ENCODE results near the gene PCDHA7.

PCDHA7 gene

GRCh38 chr5:140855772-140856674 lies 22.0 kb downstream of the PCDHA7 start, which contains the start of gene PCDHA10:
PCDHA10 (plus strand) TSS chr5:140855897; CDS start chr5:140856049, 152 bp downstream.
- TF ChIP-seq CTCF (IDR thresholded peaks at IDR 0.05) = peak; percentile 37

- no peak for TF ChIP-seq CTCF (IDR thresholded peaks at IDR 0.05)
Measured at GRCh38 chr5:140857177-140857986, 23.3 kb downstream of the PCDHA7 start.

- TF ChIP-seq CTCF (IDR thresholded peaks at IDR 0.05) = no peak
Measured at GRCh38 chr5:140857987-140858240, 23.8 kb downstream of the PCDHA7 start.

- TF ChIP-seq CTCF (IDR thresholded peaks at IDR 0.05) = no peak
Measured at GRCh38 chr5:140862441-140863295, 28.6 kb downstream of the PCDHA7 start.

- TF ChIP-seq CTCF (IDR thresholded peaks at IDR 0.05) = peak; percentile 56
Measured at GRCh38 chr5:140868721-140869554, 34.9 kb downstream of the PCDHA7 start, which contains the start of gene PCDHA11. PCDHA11 (plus strand) TSS chr5:140868957; CDS start chr5:140869104, 147 bp downstream.

GRCh38 chr5:140869555-140869886 lies 35.5 kb downstream of the PCDHA7 start:
- no peak; the same call in 1 of the 2 replicates for TF ChIP-seq CTCF (IDR thresholded peaks at IDR 0.05)
